PC-9 (cell line): ENCODE data around the gene OR4P4.

Experiments
- EZH2 ChIP-seq: fragments of 200-600 bp; sonication (generic); IDR thresholded peaks from 2 replicates; pipeline ENCODE4 v1.8.0; 2017; ENCODE audit warnings: antibody characterized with exemption, low read depth
- TF ChIP-seq, protein P1 (sequence below): fragments of 200-600 bp; sonication (generic); conservative IDR thresholded peaks from 2 replicates; pipeline ENCODE4 v1.6.1; 2017; ENCODE audit warnings: mixed run types, antibody characterized with exemption, mild to moderate bottlenecking, moderate library complexity

GRCh38 chr11:55607545-55607944 is 27.4 kb upstream of the OR4P4 start, which contains the start of gene OR4C11:
- no peak for TF ChIP-seq EZH2
- TF ChIP-seq, protein P1, sequence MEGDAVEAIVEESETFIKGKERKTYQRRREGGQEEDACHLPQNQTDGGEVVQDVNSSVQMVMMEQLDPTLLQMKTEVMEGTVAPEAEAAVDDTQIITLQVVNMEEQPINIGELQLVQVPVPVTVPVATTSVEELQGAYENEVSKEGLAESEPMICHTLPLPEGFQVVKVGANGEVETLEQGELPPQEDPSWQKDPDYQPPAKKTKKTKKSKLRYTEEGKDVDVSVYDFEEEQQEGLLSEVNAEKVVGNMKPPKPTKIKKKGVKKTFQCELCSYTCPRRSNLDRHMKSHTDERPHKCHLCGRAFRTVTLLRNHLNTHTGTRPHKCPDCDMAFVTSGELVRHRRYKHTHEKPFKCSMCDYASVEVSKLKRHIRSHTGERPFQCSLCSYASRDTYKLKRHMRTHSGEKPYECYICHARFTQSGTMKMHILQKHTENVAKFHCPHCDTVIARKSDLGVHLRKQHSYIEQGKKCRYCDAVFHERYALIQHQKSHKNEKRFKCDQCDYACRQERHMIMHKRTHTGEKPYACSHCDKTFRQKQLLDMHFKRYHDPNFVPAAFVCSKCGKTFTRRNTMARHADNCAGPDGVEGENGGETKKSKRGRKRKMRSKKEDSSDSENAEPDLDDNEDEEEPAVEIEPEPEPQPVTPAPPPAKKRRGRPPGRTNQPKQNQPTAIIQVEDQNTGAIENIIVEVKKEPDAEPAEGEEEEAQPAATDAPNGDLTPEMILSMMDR: no peak
